Measurements from ENCODE around the gene CACNA1C. TPM values are rescaled to one million over a fixed set of nuclear protein-coding genes. Genes with fewer than 3 reads are reported as not detected.
A peak's percentile ranks its signal among the peaks of the same experiment; 100 is the strongest.
"Not testable (repeated sequence)": the region's sequence is repeated elsewhere in the genome, so short reads cannot be mapped to it uniquely, and the experiment has no call there.

CACNA1C gene
- total RNA-seq, 1 donor from 2014 or later: 171 TPM

GRCh38 chr12:2251526-2252209 lies 198.9 kb downstream of the CACNA1C start:
- no peak for DNase-seq (ENCODE audit: missing footprints)
- intact Hi-C loops (cut with DNase I): no loop called here
- no peak for ATAC-seq

DNA sequence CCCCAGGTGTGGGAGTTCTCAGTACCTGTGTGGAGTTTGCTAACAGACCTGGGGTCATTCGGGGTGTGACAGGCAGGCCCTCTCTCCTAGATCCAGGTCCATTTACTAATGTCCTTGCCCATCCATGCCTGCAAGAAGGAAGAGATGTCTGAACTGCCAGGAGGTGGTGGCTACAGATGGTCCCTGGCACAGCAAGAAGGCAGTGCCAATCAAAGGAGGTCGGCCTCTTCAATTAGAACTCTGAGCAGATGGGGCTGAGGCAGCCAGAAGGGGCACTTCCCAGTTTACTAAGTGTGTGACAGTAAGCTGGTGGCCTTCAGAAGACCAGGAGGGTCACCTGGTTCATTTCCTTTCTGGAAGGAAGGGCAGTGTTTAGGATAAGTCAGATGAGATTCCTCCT lies 202.5 kb downstream of the CACNA1C start:
- intact Hi-C loops (cut with DNase I): no loop called here
- no peak for ATAC-seq

DNA sequence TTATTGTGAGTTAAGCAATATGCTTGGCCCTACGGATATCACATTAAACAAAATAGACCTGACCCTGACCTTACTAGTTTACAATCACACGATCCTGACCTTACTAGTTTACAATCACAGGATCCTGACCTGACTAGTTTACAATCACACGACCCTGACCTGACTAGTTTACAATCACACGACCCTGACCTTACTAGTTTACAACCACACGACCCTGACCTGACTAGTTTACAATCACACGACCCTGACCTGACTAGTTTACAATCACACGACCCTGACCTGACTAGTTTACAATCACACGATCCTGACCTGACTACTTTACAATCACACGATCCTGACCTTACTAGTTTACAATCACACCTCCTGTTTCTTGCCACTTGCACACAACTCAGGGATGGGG lies 202.9 kb downstream of the CACNA1C start:
- intact Hi-C loops (cut with DNase I); ATAC-seq; DNase-seq (ENCODE audit: missing footprints): not testable (repeated sequence)

More for the DNA sequence above, 202.5 kb downstream of the CACNA1C start:
- DNase-seq (ENCODE audit: missing footprints): no peak

DNA sequence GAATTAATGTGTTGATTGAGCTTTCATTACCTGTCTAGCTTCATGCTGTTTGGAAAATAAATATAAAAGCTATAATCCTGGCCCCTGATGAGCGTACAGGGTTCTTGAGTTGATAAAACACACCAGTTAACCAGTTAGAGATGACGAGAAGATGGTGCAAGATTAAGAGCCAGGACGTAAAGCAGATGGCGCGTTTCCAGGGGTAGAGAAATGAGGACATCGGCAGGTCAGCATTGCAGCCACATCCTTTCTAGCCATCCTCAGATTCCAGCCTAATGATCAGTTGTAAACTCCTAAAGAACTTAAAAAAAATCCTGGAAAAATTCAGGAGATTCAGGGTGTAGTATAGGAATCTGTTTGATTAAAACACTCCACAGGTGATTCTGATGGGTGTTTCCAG lies 203.7 kb downstream of the CACNA1C start:
- DNase-seq (ENCODE audit: missing footprints) (no peak), ATAC-seq (no peak)
- intact Hi-C loops (cut with DNase I): no loop called here

- intact Hi-C loops (cut with DNase I): no loop called here
- ATAC-seq: no peak
Observed at GRCh38 chr12:2256915-2257314, 204.1 kb downstream of the CACNA1C start.

DNA sequence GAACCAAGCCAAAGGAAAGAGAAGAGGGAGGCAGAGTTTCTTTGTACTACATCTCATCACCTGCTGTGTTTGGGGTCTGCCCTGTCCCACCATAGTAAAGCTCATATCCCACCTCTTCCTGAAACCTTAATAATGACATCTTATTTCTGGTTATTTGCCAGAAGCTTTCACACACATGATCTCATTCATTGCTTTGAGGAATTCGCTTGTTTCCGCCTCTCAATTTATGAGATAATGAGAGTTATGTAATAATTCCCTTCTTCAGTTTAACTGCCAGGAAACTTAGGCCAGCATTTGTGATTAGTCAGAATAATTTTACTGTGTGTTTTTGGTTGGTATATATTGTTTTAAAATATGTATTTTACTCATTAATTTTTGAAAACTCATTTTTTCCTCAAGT lies 205.2 kb downstream of the CACNA1C start:
- intact Hi-C loops (cut with DNase I): no loop called here
- ATAC-seq (no peak), DNase-seq (ENCODE audit: missing footprints) (no peak)

More at GRCh38 chr12:2256915-2257314, 204.1 kb downstream of the CACNA1C start:
- DNase-seq (ENCODE audit: missing footprints): no peak

DNA sequence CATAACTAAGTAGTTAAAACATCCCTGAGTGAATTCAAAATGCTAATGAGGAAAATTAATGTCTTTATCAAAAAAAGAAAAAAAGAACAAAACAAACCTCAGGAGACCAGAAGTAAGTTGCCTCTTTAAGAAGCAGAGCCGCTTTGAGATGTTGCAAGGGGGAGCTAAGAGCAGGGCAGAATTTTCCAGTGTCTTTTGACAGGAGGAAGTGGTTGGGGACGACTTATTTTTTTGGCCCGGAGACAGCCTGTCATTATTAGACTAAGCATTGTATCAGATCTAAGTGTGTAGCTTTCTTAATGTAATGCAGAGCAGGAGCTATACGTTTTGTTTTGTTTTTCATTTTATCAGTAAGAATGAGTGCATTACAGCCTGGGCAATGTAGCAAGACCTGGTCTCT lies 206.6 kb downstream of the CACNA1C start:
- no peak for ATAC-seq
- no peak for DNase-seq (ENCODE audit: missing footprints)
- intact Hi-C loops (cut with DNase I): no loop called here

- intact Hi-C loops (cut with DNase I): no loop called here
- ATAC-seq (no peak), DNase-seq (ENCODE audit: missing footprints) (no peak)
Observed at GRCh38 chr12:2260441-2260840, 207.7 kb downstream of the CACNA1C start.

GRCh38 chr12:2261708-2262107 lies 208.9 kb downstream of the CACNA1C start:
- intact Hi-C loops (cut with DNase I): no loop called here
- ATAC-seq (no peak), DNase-seq (ENCODE audit: missing footprints) (no peak)

DNA sequence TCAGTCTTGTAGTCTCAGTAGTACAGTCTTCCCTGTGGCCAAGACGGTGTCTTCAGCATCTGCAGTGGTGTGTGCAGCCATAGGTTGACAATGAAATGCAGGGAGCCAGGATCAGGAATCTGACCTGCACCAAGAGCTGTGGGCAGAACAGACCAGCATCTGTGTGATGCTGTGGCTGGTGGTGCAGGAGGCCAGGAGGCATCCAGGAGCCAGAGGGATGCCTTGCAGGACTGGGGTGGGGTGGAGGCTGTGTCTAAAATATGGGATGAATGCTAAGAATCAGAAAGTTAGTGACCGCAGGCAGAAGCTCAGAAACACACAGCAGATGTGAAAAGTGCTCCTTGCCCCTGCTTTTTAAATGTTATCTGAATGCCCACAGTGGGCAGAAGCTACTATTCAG lies 209.7 kb downstream of the CACNA1C start:
- ATAC-seq (no peak), DNase-seq (ENCODE audit: missing footprints) (no peak)
- intact Hi-C loops (cut with DNase I): no loop called here

- no peak for ATAC-seq
- no peak for DNase-seq (ENCODE audit: missing footprints)
- intact Hi-C loops (cut with DNase I): no loop called here
Observed at GRCh38 chr12:2263901-2264300, 211.1 kb downstream of the CACNA1C start.

DNA sequence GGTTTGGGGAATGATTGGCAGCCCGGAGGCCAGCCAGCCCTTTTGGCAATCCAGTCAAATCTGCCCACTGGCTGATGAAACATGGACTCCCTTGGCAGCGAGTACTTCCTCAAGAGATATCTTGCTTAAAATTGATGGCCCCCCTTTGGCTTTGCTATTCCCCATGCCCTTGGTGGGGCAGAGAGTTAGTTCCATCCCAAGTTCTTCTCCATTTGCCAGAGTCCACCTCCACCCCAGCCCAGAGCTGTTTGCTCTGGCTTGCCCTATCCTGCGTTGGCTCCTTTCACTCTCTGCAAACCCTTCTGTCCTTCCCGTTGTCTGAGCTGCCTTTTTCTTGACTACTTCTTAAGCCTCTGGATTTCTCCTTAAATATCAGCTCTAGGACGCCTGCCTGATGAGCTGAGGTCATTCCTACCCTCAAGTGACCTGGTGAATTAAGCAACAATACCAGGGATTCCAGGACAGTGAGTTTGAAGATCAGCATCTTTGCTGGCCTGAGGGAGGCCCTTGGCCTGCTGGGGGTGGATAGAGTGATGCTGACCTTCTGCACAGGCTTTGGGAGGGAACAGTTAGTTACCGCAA lies 212.0 kb downstream of the CACNA1C start:
- intact Hi-C loops (cut with DNase I): no loop called here
- no peak for DNase-seq (ENCODE audit: missing footprints)
- ATAC-seq: peak; percentile 67

GRCh38 chr12:2265461-2266167 lies 212.8 kb downstream of the CACNA1C start:
- intact Hi-C loops (cut with DNase I): no loop called here
- ATAC-seq (no peak), DNase-seq (ENCODE audit: missing footprints) (no peak)

- intact Hi-C loops (cut with DNase I): no loop called here
- DNase-seq (ENCODE audit: missing footprints): no peak
Observed at GRCh38 chr12:2266666-2267620, 214.2 kb downstream of the CACNA1C start.

GRCh38 chr12:2267703-2268470 lies 215.1 kb downstream of the CACNA1C start:
- intact Hi-C loops (cut with DNase I): no loop called here
- ATAC-seq (no peak), DNase-seq (ENCODE audit: missing footprints) (no peak)

More at GRCh38 chr12:2266666-2267620, 214.2 kb downstream of the CACNA1C start:
- ATAC-seq: no peak

- ATAC-seq (no peak), DNase-seq (ENCODE audit: missing footprints) (no peak)
- intact Hi-C loops (cut with DNase I): no loop called here
Observed at GRCh38 chr12:2268471-2269286, 215.9 kb downstream of the CACNA1C start.

- DNase-seq (ENCODE audit: missing footprints) (no peak), ATAC-seq (no peak)
- intact Hi-C loops (cut with DNase I): loop anchor here (5.0 kb wide), 1 partner anchor 89 kb away; no protein-coding TSS in a partner anchor
Observed at GRCh38 chr12:2270846-2271245, 218.1 kb downstream of the CACNA1C start.
